Left ventricle myocardium inferior (tissue), 1 donor: Measurements from ENCODE around the gene FANCM. TPM values are rescaled to one million over a fixed set of nuclear protein-coding genes. Genes with fewer than 3 reads are reported as not detected.

Source experiments
- DNase-seq: peaks from one replicate; pipeline ENCODE4 v3.0.0-alpha.2; 2020
- H3K27ac ChIP-seq: fragments of 200-600 bp; replicated peaks from 2 replicates; pipeline ENCODE4 v1.8.0; 2021
- H3K27me3 ChIP-seq: fragments of 200-600 bp; 2 replicates; pipeline ENCODE4 v1.8.0; 2021; ENCODE audit warnings: low read depth
- H3K36me3 ChIP-seq: fragments of 200-600 bp; 2 replicates; pipeline ENCODE4 v1.8.0; 2021
- H3K4me1 ChIP-seq: fragments of 200-600 bp; 2 replicates; pipeline ENCODE4 v1.8.0; 2021
- H3K4me3 ChIP-seq: fragments of 200-600 bp; 2 replicates; pipeline ENCODE4 v1.8.0; 2021; ENCODE audit warnings: mild to moderate bottlenecking, moderate library complexity
- H3K9me3 ChIP-seq: fragments of 200-600 bp; replicated peaks from 2 replicates; pipeline ENCODE4 v1.8.0; 2021
- intact Hi-C: fragments of 100-400 bp; cut with micrococcal nuclease; formaldehyde crosslinking; loops from one replicate; pipeline ENCODE4 v1.11.0; 2022
- total RNA-seq: library from RNA; stranded (reverse); fragmentation: NEBNext Ultra II Directional; extraction: Animal tissue kit (Norgen Biotek cat#: 25700); gene quantifications from one replicate; pipeline ENCODE4 v1.2.1, GENCODE V29; 2021
- TF ChIP-seq, protein P1 (sequence below): fragments of 200-600 bp; IDR thresholded peaks from 2 replicates; pipeline ENCODE4 v1.8.0; 2021; ENCODE audit warnings: antibody characterized with exemption, mild to moderate bottlenecking, borderline replicate concordance
- donor health status: DM: no; HTN: yes; CAD: no; lungs with severe emphysema.

Gene FANCM
- total RNA-seq, 1 donor from 2014 or later = 2.7 TPM

DNA sequence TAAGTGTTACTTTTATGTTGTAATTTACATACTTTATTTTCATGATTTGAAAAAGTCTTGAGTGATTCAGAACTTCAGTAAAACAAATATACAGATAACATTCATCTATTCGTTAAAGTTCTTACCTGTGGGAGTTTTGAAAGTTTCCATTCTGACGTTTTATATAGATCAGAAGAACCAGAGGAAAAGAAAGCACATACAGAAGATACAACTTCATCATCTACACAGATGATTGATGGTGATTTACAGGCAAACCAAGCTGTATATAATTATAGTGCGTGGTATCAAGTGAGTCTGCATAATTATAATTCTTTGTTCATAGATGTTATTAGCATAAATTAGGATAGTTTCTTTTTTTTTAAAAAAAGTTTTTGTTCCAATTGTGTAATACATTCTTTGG, 21.4 kb upstream of the FANCM start:
- intact Hi-C loops = no loop called here

DNA sequence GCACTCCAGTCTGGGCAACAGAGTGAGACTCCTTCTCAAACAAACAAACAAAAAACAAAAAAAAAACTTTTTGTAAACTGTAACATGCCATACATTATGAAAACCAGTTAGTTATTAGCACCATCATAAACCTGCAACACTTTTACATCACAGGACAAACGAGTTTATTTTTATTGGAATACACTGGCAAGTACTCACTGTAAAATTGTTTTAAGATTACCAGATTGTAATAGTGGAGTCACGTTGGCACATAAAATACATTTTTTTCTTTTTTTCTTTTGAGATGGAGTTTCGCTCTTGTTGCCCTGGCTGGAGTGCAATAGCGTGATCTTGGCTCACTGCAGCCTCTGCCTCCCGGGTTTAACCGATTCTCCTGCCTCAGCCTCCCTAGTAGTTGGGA, 17.1 kb upstream of the FANCM start:
- no peak overlapping the region for H3K4me3 ChIP-seq
- no peaks in the 10 kb centered on the region for H3K4me1 ChIP-seq
- H3K27ac ChIP-seq = no peak overlapping the region
- H3K36me3 ChIP-seq = peaks cover 97% of the 10 kb centered on the region
- no peaks in the 10 kb centered on the region for H3K9me3 ChIP-seq
- DNase-seq = no peak
- intact Hi-C loops = no loop called here
- H3K27me3 ChIP-seq = no peaks in the 10 kb centered on the region
- TF ChIP-seq, protein P1, sequence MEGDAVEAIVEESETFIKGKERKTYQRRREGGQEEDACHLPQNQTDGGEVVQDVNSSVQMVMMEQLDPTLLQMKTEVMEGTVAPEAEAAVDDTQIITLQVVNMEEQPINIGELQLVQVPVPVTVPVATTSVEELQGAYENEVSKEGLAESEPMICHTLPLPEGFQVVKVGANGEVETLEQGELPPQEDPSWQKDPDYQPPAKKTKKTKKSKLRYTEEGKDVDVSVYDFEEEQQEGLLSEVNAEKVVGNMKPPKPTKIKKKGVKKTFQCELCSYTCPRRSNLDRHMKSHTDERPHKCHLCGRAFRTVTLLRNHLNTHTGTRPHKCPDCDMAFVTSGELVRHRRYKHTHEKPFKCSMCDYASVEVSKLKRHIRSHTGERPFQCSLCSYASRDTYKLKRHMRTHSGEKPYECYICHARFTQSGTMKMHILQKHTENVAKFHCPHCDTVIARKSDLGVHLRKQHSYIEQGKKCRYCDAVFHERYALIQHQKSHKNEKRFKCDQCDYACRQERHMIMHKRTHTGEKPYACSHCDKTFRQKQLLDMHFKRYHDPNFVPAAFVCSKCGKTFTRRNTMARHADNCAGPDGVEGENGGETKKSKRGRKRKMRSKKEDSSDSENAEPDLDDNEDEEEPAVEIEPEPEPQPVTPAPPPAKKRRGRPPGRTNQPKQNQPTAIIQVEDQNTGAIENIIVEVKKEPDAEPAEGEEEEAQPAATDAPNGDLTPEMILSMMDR = no peak

More for the DNA sequence above, 21.4 kb upstream of the FANCM start:
- TF ChIP-seq, protein P1 = no peak
- Histone ChIP-seq H3K4me1 (no peaks in the 10 kb centered on the region), H3K36me3 (peaks cover 98% of the 10 kb centered on the region), H3K4me3 (no peak overlapping the region), H3K27me3 (no peaks in the 10 kb centered on the region), H3K9me3 (no peaks in the 10 kb centered on the region), H3K27ac (no peak overlapping the region)
- DNase-seq = no peak

DNA sequence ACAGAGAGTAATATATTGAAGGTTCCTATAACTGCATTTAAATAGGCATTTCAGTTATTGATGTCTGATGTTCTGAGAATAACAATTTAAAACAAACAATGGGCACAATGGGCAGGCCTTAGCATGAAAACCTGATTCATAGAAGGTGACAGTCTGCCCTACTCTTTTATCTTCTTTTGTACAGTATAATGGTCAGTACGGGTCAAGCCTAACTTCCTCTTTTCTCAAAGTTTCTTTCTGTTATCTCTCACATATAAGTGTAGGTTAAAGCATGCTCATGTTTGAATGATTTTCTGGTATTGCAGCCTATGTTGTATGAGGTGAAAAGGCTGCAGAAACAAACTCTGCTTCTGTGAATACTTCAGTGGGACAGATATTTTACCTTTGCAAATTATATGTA, 15.6 kb upstream of the FANCM start:
- no peak overlapping the region for H3K4me3 ChIP-seq
- H3K36me3 ChIP-seq = peaks cover 93% of the 10 kb centered on the region
- TF ChIP-seq, protein P1 = no peak
- no peaks in the 10 kb centered on the region for H3K27me3 ChIP-seq
- no peak overlapping the region for H3K27ac ChIP-seq
- no peaks in the 10 kb centered on the region for H3K9me3 ChIP-seq
- no peaks in the 10 kb centered on the region for H3K4me1 ChIP-seq
- intact Hi-C loops = no loop called here
- no peak for DNase-seq

DNA sequence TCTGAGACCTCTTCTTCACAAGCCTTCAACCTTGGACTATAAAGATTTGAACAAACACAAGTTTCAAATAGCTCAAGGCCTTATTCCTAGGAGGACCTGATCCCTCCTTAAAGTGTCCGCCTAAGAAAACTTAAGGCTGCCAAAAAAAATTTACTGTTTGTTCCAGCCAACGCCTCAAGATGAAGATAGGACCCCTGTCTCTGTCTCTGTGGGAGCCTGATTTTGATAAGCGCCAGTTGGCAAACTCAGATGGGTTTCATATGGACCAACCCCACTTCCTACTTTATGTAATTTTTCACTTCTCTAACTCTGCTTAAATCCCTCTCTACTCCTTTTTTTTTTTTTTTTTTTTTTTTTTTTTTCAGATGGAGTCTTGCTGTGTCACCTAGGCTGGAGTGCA, 12.5 kb upstream of the FANCM start:
- no peaks in the 10 kb centered on the region for H3K9me3 ChIP-seq
- peaks cover 89% of the 10 kb centered on the region for H3K36me3 ChIP-seq
- H3K27ac ChIP-seq = no peak overlapping the region
- no peaks in the 10 kb centered on the region for H3K27me3 ChIP-seq
- no peak overlapping the region for H3K4me3 ChIP-seq
- intact Hi-C loops = no loop called here
- TF ChIP-seq, protein P1 = no peak
- peaks cover under 1% of the 10 kb centered on the region for H3K4me1 ChIP-seq
- no peak for DNase-seq

DNA sequence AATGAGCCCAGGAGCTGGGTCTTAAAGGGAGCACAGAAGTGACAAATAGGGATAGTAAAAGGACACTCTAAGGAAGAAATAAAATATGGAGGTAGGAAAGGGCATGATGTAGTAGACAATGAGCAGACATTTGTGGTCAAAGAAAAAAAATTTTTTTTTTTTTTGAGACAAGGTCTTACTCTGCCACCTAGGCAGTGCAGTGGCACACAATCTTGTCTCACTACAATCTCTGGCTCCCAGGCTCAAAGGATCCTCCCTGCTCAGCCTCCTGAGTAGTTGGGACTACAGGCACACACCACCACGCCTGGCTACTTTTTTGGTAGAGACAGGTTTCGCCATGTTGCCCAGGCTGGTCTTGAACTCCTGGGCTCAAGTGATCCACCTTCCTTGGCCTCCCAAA, 10.0 kb upstream of the FANCM start:
- Histone ChIP-seq H3K9me3 (no peaks in the 10 kb centered on the region), H3K27ac (no peak overlapping the region), H3K27me3 (no peaks in the 10 kb centered on the region), H3K36me3 (peaks cover 70% of the 10 kb centered on the region), H3K4me3 (no peak overlapping the region), H3K4me1 (peaks cover 24% of the 10 kb centered on the region)
- intact Hi-C loops = no loop called here
- no peak for DNase-seq
- TF ChIP-seq, protein P1 = no peak
